Transverse colon (tissue), 4 donors: ENCODE results near the gene GABBR2. TPM values are rescaled to one million over a fixed set of nuclear protein-coding genes. Genes with fewer than 3 reads are reported as not detected.

Experiments used
- DNase-seq: peaks from one replicate; pipeline ENCODE4 v3.0.0-alpha.2; 2019
- H3K27ac ChIP-seq, 4 donors: fragments of 200-600 bp; sonication (generic); 2 replicates each; pipeline ENCODE4 v1.5.1; 2016 to 2018; ENCODE audit warnings: inconsistent platforms in 4 of 4
- H3K27me3 ChIP-seq: fragments of 200-600 bp; sonication (generic); 2 replicates; pipeline ENCODE4 v1.5.1; 2017; ENCODE audit warnings: inconsistent platforms
- H3K36me3 ChIP-seq, 4 donors: fragments of 200-600 bp; sonication (generic); 2 replicates each; pipeline ENCODE4 v1.5.1; 2017 to 2019; ENCODE audit warnings: inconsistent platforms in 4 of 4
- H3K4me1 ChIP-seq, 4 donors: fragments of 200-600 bp; sonication (generic); 2 replicates each; pipeline ENCODE4 v1.5.1; 2017 to 2020; ENCODE audit warnings: inconsistent platforms in 4 of 4
- H3K4me3 ChIP-seq, 4 donors: fragments of 200-600 bp; sonication (generic); 1 replicate in 1 of 4; 2 replicates in 3 of 4; pipeline versions ENCODE4 v1.5.1 to v1.6.1; 2017 to 2019; ENCODE audit warnings: inconsistent platforms in 4 of 4
- H3K9me3 ChIP-seq, 2 donors: fragments of 200-600 bp; sonication (generic); 2 replicates each; pipeline ENCODE4 v1.5.1; 2017 to 2019; ENCODE audit warnings: inconsistent platforms in 2 of 2
- CTCF ChIP-seq, 5 experiments: fragments of 200-600 bp in 3 of 5; fragments of 450-650 bp in 2 of 5; sonication (generic) in 3 of 5; IDR thresholded peaks; 1 replicate in 2 of 5; 2 replicates in 3 of 5; pipeline ENCODE4 v1.5.1; 2016 to 2017; ENCODE audit warnings: antibody characterized with exemption in 5 of 5, inconsistent platforms in 3 of 5, mild to moderate bottlenecking in 2 of 5, moderate library complexity in 1 of 5
- EP300 ChIP-seq: sonication (generic); formaldehyde crosslinking; IDR thresholded peaks from one replicate; pipeline ENCODE4 v1.6.1; 2017; ENCODE audit warnings: antibody characterized with exemption, low read depth
- POLR2A ChIP-seq: fragments of 450-650 bp; IDR thresholded peaks from one replicate; pipeline ENCODE4 v1.6.1; 2016; ENCODE audit warnings: antibody characterized with exemption, mild to moderate bottlenecking, moderate library complexity
- POLR2AphosphoS5 ChIP-seq, 3 donors: sonication (generic); formaldehyde crosslinking; IDR thresholded peaks; one replicate each; pipeline ENCODE4 v1.6.1; 2016; ENCODE audit warnings: antibody characterized with exemption in 3 of 3
- WGBS, 2 donors: methylation state at CpG; one replicate each; pipeline ENCODE4 v1.1.5; 2018; ENCODE audit warnings: low coverage in 1 of 2; 5-methylcytosine and 5-hydroxymethylcytosine counted together
- in situ Hi-C, 4 donors: fragments of 200-750 bp; cut with MboI; loops; one replicate each; pipeline versions ENCODE4 v1.15.0 to v1.15.1; 2017; ENCODE audit warnings: low sequenced_read_pairs in 3 of 4, low pct_ligation_motif_present in 1 of 4, low pct_unique_long_range_greater_than_20kb in 1 of 4
- intact Hi-C: fragments of 100-400 bp; cut with DNase I; formaldehyde crosslinking; loops from one replicate; pipeline ENCODE4 v1.15.1; 2023; ENCODE audit warnings: low total_unique reads
- total RNA-seq, 4 donors: library from RNA; depleted of rRNA; stranded (reverse); fragments of >200 nt; gene quantifications; one replicate each; pipeline ENCODE4 v1.1.0, GENCODE V29; 2016

GABBR2 gene
- total RNA-seq, 4 donors from 2014 or later, result not detected

GRCh38 chr9:98554752-98555151, 154.0 kb downstream of the GABBR2 start:
- intact Hi-C loops (no loop called here), in situ Hi-C loops (no loop called here)
- WGBS, 2 donors, result 69 to 73% methylated on average over 3 to 5 of the region's 5 CpGs
- H3K36me3 ChIP-seq, result no peaks in the 10 kb centered on the region
- no peak overlapping the region for H3K27ac ChIP-seq
- H3K4me3 ChIP-seq, result no peak overlapping the region
- no peaks in the 10 kb centered on the region for H3K9me3 ChIP-seq
- H3K27me3 ChIP-seq, result no peaks in the 10 kb centered on the region
- TF ChIP-seq POLR2AphosphoS5 (IDR thresholded peaks at IDR 0.05) (no peak), CTCF (IDR thresholded peaks at IDR 0.05) (no peak), EP300 (no peak), POLR2A (no peak)
- no peaks in the 10 kb centered on the region for H3K4me1 ChIP-seq
- DNase-seq, result no peak

- H3K27me3 ChIP-seq, result no peaks in the 10 kb centered on the region
- no peak overlapping the region for H3K4me3 ChIP-seq
- intact Hi-C loops, result no loop called here
- in situ Hi-C loops, result no loop called here
- no peaks in the 10 kb centered on the region for H3K4me1 ChIP-seq
- H3K36me3 ChIP-seq, result no peaks in the 10 kb centered on the region
- 78% methylated on average over 8 of the region's 8 CpGs; no CpG with 5 or more reads in 1 of the 2 donors for WGBS, 2 donors
- TF ChIP-seq CTCF (IDR thresholded peaks at IDR 0.05), result no peak
- TF ChIP-seq POLR2A, result no peak
- TF ChIP-seq EP300, result no peak
- no peak for TF ChIP-seq POLR2AphosphoS5 (IDR thresholded peaks at IDR 0.05)
- H3K27ac ChIP-seq, result no peak overlapping the region
- H3K9me3 ChIP-seq, result no peaks in the 10 kb centered on the region
- DNase-seq, result no peak
Measured at GRCh38 chr9:98552331-98552730, 156.4 kb downstream of the GABBR2 start.

DNA sequence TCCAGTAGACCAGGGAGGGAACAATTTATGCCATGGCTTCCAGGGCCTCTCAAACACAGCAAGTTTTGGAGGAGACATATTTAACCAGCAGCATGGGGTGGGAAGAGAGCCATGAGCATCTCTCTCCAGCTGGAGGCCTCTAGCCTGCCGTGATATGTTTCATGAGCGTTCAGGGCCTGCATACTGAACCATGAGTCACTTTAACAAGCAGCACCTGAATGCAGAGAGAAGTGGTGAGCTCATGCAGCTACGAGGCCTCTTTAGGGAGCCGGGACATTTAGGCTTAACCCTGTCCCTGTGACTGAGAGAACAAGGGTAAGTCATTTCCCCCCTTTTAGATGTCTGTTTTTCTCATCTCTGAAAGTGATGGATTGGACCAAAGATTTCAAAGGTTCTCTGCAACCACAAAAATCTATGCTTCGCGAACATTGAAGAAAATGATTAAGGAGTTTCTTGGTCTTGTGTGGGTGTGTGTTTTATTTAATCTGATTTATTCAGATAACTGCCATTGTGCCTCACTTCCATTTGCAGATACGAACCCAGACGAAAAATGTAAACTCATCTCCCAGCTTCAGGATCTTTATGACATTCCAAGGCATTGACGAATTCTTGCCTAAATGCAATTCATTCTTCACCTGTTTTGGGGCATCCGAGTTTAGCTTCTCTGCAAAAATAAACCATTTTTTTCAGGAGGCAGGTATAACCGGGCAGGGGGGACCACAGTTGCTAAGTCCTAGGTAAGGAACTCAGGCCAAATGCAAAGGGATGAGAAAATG, 157.0 kb downstream of the GABBR2 start:
- Histone ChIP-seq H3K27ac (no peak overlapping the region), H3K4me3 (no peak overlapping the region), H3K9me3 (no peaks in the 10 kb centered on the region), H3K4me1 (no peaks in the 10 kb centered on the region), H3K36me3 (no peaks in the 10 kb centered on the region), H3K27me3 (no peaks in the 10 kb centered on the region)
- in situ Hi-C loops, result no loop called here
- WGBS, 2 donors, result 71 to 75% methylated on average over 7 to 11 of the region's 11 CpGs
- no peak for TF ChIP-seq EP300
- no peak for TF ChIP-seq CTCF (IDR thresholded peaks at IDR 0.05)
- TF ChIP-seq POLR2A, result no peak
- no peak for TF ChIP-seq POLR2AphosphoS5 (IDR thresholded peaks at IDR 0.05)
- intact Hi-C loops, result no loop called here
- no peak for DNase-seq

DNA sequence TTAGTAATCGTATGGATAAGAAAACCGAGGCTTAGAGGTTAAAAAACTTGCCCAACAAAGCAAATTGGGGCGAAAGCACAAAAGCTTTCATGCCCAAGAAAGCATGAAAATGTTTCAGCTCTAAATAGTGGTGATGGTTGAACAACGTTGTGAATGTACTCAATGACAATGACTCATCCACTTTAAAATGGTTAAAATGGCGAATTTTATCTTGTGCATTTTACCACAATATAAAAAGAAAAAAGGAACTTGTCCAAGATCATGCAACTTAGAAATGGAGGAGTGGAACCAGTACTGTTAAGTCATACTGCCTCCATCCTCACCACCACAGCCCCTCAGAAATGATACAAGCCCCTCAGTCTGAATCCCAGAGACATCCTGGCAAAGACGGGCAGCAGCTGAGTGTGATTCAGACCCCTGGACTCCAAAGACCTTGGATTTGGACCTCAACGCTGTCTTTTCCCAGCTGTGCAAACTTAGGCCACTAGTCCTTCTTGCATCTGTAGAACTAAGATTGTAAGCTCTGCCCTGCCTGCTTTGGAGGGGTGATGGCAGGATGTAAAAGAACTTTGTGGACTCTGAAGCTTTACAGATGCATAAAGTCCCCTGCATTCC, 158.4 kb downstream of the GABBR2 start:
- TF ChIP-seq CTCF (IDR thresholded peaks at IDR 0.05) (no peak), EP300 (no peak), POLR2AphosphoS5 (IDR thresholded peaks at IDR 0.05) (no peak), POLR2A (no peak)
- 58 to 68% methylated on average over 5 to 7 of the region's 7 CpGs for WGBS, 2 donors
- intact Hi-C loops (no loop called here), in situ Hi-C loops (no loop called here)
- Histone ChIP-seq H3K9me3 (no peaks in the 10 kb centered on the region), H3K4me3 (no peak overlapping the region), H3K27ac (no peak overlapping the region), H3K27me3 (no peaks in the 10 kb centered on the region), H3K36me3 (no peaks in the 10 kb centered on the region), H3K4me1 (no peaks in the 10 kb centered on the region)
- no peak for DNase-seq
